DND-41 (cell line): ENCODE measurements around the gene NEU1.

ENCODE experiments used
- EZH2 ChIP-seq: IDR thresholded peaks from 3 replicates; pipeline ENCODE4 v1.6.1; 2012; ENCODE audit warnings: borderline replicate concordance, low read depth, mild to moderate bottlenecking, moderate library complexity, low read length, inconsistent platforms; ENCODE audit not compliant: severe bottlenecking
- TF ChIP-seq, protein P1 (sequence below): IDR thresholded peaks from 2 replicates; pipeline ENCODE4 v1.5.1; 2012; ENCODE audit warnings: borderline replicate concordance, low read length, moderate library complexity, mild to moderate bottlenecking; ENCODE audit not compliant: poor library complexity, severe bottlenecking; ENCODE audit errors: extremely low read depth

DNA sequence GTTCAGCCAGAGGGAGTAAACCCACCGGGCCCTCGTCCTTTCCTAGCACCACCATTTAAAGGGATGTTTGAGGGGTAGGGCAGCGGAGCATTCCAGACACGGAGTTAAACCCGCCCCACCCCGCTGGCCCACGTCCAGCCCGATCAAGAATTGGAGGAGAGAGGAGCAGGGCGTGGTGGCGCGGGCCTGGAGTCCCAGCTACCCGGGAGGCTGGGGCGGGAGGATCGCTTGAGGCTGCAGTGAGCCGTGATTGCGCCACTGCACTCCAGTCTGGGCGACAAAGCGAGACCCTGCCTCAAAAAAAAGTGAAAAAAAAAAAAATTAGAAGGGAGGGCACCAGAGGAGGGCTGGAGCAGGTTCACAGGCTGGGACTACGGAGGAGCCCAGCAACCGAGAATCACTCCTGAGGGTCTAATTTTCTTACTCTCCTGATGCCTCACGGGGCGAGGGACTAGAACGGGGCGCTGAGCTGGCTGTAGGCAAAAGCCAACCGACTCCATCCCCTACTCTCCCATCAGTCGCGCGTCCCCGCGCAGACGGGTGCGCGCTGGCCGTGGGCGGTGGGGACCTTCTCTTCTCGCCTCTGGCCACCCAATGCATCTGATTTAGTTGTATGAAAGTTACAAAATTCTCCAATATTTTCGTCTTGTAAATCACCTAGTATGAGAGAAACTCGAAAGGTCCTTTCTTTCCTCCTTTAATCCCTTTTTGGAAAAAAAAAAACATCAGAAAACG, 41.2 kb downstream of the NEU1 start:
- TF ChIP-seq, protein P1, sequence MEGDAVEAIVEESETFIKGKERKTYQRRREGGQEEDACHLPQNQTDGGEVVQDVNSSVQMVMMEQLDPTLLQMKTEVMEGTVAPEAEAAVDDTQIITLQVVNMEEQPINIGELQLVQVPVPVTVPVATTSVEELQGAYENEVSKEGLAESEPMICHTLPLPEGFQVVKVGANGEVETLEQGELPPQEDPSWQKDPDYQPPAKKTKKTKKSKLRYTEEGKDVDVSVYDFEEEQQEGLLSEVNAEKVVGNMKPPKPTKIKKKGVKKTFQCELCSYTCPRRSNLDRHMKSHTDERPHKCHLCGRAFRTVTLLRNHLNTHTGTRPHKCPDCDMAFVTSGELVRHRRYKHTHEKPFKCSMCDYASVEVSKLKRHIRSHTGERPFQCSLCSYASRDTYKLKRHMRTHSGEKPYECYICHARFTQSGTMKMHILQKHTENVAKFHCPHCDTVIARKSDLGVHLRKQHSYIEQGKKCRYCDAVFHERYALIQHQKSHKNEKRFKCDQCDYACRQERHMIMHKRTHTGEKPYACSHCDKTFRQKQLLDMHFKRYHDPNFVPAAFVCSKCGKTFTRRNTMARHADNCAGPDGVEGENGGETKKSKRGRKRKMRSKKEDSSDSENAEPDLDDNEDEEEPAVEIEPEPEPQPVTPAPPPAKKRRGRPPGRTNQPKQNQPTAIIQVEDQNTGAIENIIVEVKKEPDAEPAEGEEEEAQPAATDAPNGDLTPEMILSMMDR: no peak
- TF ChIP-seq EZH2: no peak
